Testis (tissue), 3 donors: ENCODE data around the gene FILIP1L. TPM values are rescaled to one million over a fixed set of nuclear protein-coding genes. Genes with fewer than 3 reads are reported as not detected.

Experiments used
- DNase-seq: peaks from one replicate; pipeline ENCODE4 v3.0.0-alpha.2; 2019
- H3K27ac ChIP-seq, 2 donors: fragments of 200-600 bp; sonication (generic); one replicate each; pipeline ENCODE4 v1.5.1; 2019
- H3K27me3 ChIP-seq: fragments of 200-600 bp; sonication (generic); one replicate; pipeline ENCODE4 v1.5.1; 2019
- H3K36me3 ChIP-seq: fragments of 200-600 bp; sonication (generic); one replicate; pipeline ENCODE4 v1.5.1; 2017; ENCODE audit warnings: low read depth; ENCODE audit errors: missing control alignments
- H3K4me1 ChIP-seq: fragments of 200-600 bp; sonication (generic); one replicate; pipeline ENCODE4 v1.5.1; 2019
- H3K4me3 ChIP-seq, 2 donors: fragments of 200-600 bp; sonication (generic); one replicate each; pipeline ENCODE4 v1.5.1; 2017 to 2019
- H3K9me3 ChIP-seq: fragments of 200-600 bp; sonication (generic); one replicate; pipeline ENCODE4 v1.5.1; 2017
- CTCF ChIP-seq, 3 experiments: fragments of 450-650 bp in 2 of 3; fragments of 200-600 bp in 1 of 3; sonication (generic) in 1 of 3; IDR thresholded peaks; one replicate each; pipeline ENCODE4 v1.5.1; 2016 to 2019; ENCODE audit warnings: antibody characterized with exemption in 3 of 3, mild to moderate bottlenecking in 2 of 3, moderate library complexity in 1 of 3
- POLR2A ChIP-seq: fragments of 450-650 bp; IDR thresholded peaks from one replicate; pipeline ENCODE4 v1.6.1; 2017; ENCODE audit warnings: antibody characterized with exemption, mild to moderate bottlenecking, moderate library complexity
- WGBS, 2 donors: methylation state at CpG; one replicate each; pipeline ENCODE4 v1.1.5; 2018; 5-methylcytosine and 5-hydroxymethylcytosine counted together
- intact Hi-C: fragments of 100-400 bp; cut with DNase I; formaldehyde crosslinking; loops from one replicate; pipeline ENCODE4 v1.15.1; 2023; ENCODE audit warnings: low total_unique reads
- polyA plus RNA-seq: library from polyadenylated mRNA; stranded (reverse); fragments of 350-450 nt; fragmentation: Illumina TruSeq; extraction: RNeasy Lipid Tissue Mini Kit (QIAGEN cat#74804); gene quantifications from one replicate; pipeline ENCODE4 v1.2.3, GENCODE V29; 2014; ENCODE audit warnings: low read depth, low replicate concordance; ENCODE audit not compliant: insufficient read depth
- total RNA-seq, 2 donors: library from RNA; depleted of rRNA; stranded (reverse); fragments of >200 nt; gene quantifications; one replicate each; pipeline ENCODE4 v1.2.3, GENCODE V29; 2016

The FILIP1L gene
- total and polyA plus RNA-seq, 3 donors from 2014 or later: 16.5 to 20.1 (median 16.7) TPM

GRCh38 chr3:100090669-100091005 lies 23.7 kb downstream of the FILIP1L start:
- H3K36me3 ChIP-seq: no peaks in the 10 kb centered on the region
- no peak for DNase-seq
- no peak for TF ChIP-seq CTCF (IDR thresholded peaks at IDR 0.05)
- TF ChIP-seq POLR2A: no peak
- no peaks in the 10 kb centered on the region for H3K4me1 ChIP-seq
- no peak overlapping the region for H3K4me3 ChIP-seq
- H3K27me3 ChIP-seq: no peaks in the 10 kb centered on the region
- H3K9me3 ChIP-seq: no peaks in the 10 kb centered on the region
- intact Hi-C loops: no loop called here
- H3K27ac ChIP-seq: no peak overlapping the region

GRCh38 chr3:100089812-100090668 lies 24.3 kb downstream of the FILIP1L start:
- no peak overlapping the region for H3K27ac ChIP-seq
- intact Hi-C loops: no loop called here
- no peaks in the 10 kb centered on the region for H3K4me1 ChIP-seq
- 76 to 79% methylated on average over 7 of the region's 7 CpGs for WGBS, 2 donors
- DNase-seq: no peak
- TF ChIP-seq POLR2A (no peak), CTCF (IDR thresholded peaks at IDR 0.05) (peak in 1 of 3 experiments; percentile 30)
- H3K9me3 ChIP-seq: no peaks in the 10 kb centered on the region
- no peak overlapping the region for H3K4me3 ChIP-seq
- H3K27me3 ChIP-seq: no peaks in the 10 kb centered on the region
- H3K36me3 ChIP-seq: no peaks in the 10 kb centered on the region

- Histone ChIP-seq H3K36me3 (no peaks in the 10 kb centered on the region), H3K9me3 (no peaks in the 10 kb centered on the region), H3K4me3 (no peak overlapping the region), H3K27me3 (no peaks in the 10 kb centered on the region), H3K27ac (no peak overlapping the region), H3K4me1 (no peaks in the 10 kb centered on the region)
- intact Hi-C loops: no loop called here
- no peak for DNase-seq
- 86 to 91% methylated on average over 2 of the region's 2 CpGs for WGBS, 2 donors
- TF ChIP-seq POLR2A (no peak), CTCF (IDR thresholded peaks at IDR 0.05) (no peak)
Measured at GRCh38 chr3:100088735-100089368, 25.4 kb downstream of the FILIP1L start.

- Histone ChIP-seq H3K27me3 (no peaks in the 10 kb centered on the region), H3K4me1 (no peaks in the 10 kb centered on the region), H3K9me3 (no peaks in the 10 kb centered on the region), H3K4me3 (no peak overlapping the region), H3K27ac (no peak overlapping the region), H3K36me3 (no peaks in the 10 kb centered on the region)
- no peak for TF ChIP-seq POLR2A
- no peak for TF ChIP-seq CTCF (IDR thresholded peaks at IDR 0.05)
- DNase-seq: no peak
- intact Hi-C loops: no loop called here
Measured at GRCh38 chr3:100087198-100087597, 27.1 kb downstream of the FILIP1L start.
